ENCODE measurements around the gene C6orf141. TPM values are rescaled to one million over a fixed set of nuclear protein-coding genes. Genes with fewer than 3 reads are reported as not detected.

C6orf141 gene
- total and polyA plus RNA-seq, 2 of the 8 experiments (the other 6 are each of a cell fraction or from before 2014, with no cell fraction given): 7.6 to 16.1 TPM

GRCh38 chr6:49551866-49552129 is 1.3 kb downstream of the C6orf141 start:
- H3K4ac ChIP-seq (replicated peaks; ENCODE audit: insufficient read length, low read depth, low read length): no peak overlapping the region
- no peak overlapping the region for H3K23ac ChIP-seq (ENCODE audit: insufficient read length)
- peaks cover 2 to 45% (median 8%) of the 10 kb centered on the region in 4 experiments; a peak in 6 of 8 replicates for H3K36me3 ChIP-seq (ENCODE audit: control insufficient read depth in 2 of 4, insufficient read depth in 4 of 4, low read length in 3 of 4)
- no peak overlapping the region for H4K8ac ChIP-seq (ENCODE audit: extremely low read depth, insufficient read depth, low read length)
- H2AFZ ChIP-seq (ENCODE audit: low read length): no peak overlapping the region
- no peak overlapping the region for H2BK120ac ChIP-seq (replicated peaks; ENCODE audit: low read depth, low read length)
- no peak for DNase-seq (ENCODE audit: low read depth in 1 of 2, low spot score in 2 of 2)
- peak overlapping the region; percentile 87 to 95 for H3K4me2 ChIP-seq (ENCODE audit: insufficient read depth in 1 of 2, low read depth in 2 of 2, low read length in 2 of 2)
- WGBS, 2 experiments (ENCODE audit: extremely low coverage in 1 of 2, insufficient coverage in 1 of 2, insufficient read length in 1 of 2, insufficient replicate concordance in 2 of 2, low coverage in 1 of 2, low lambda C conversion rate in 2 of 2, missing lambda C conversion rate in 1 of 2): 0% methylated on average over 2 of the region's 2 CpGs; no CpG with 5 or more reads in 1 of the 2 experiments
- H4K20me1 ChIP-seq (replicated peaks in 1 of 2; ENCODE audit: control insufficient read depth in 1 of 2, insufficient read depth in 2 of 2, low read length in 2 of 2): peaks cover 0 to 2% of the 10 kb centered on the region in 2 experiments
- H2BK20ac ChIP-seq (ENCODE audit: low read length): no peak overlapping the region
- H2BK5ac ChIP-seq (ENCODE audit: low read depth, low read length): no peak overlapping the region
- CTCF ChIA-PET (ENCODE audit: partially characterized antibody): interaction anchor here (0.6 to 5.4 kb wide), 8 partner anchors 12 to 306 kb away, joined by 3 to 41 read pairs (median 6); no protein-coding TSS in a partner anchor
- no peak overlapping the region for H3K56ac ChIP-seq (replicated peaks; ENCODE audit: insufficient read length, low read depth, low read length)
- FAIRE-seq: no peak
- no peak overlapping the region for H2AK5ac ChIP-seq (ENCODE audit: low read depth, low read length)
- no peaks in the 10 kb centered on the region for H3K9me3 ChIP-seq (ENCODE audit: insufficient read depth in 2 of 2, low read depth in 1 of 2, low read length in 1 of 2)
- H3K4me3 ChIP-seq (ENCODE audit: extremely low read depth in 1 of 4, insufficient read depth in 2 of 4, low read depth in 3 of 4, low read length in 4 of 4): peak overlapping the region; percentile 69 to 97 (median 79)
- no peak overlapping the region for H2BK15ac ChIP-seq (ENCODE audit: low read length)
- H3K27me3 ChIP-seq (replicated peaks in 1 of 4; ENCODE audit: control insufficient read depth in 3 of 4, extremely low read depth in 1 of 4, insufficient read depth in 3 of 4, low read length in 3 of 4): peaks cover 0 to 6% (median 0%) of the 10 kb centered on the region in 4 experiments; a peak in 4 of 7 replicates
- no peak overlapping the region for H3K14ac ChIP-seq (ENCODE audit: insufficient read length)
- H3K9ac ChIP-seq (replicated peaks in 1 of 4; ENCODE audit: extremely low read depth in 1 of 4, low read depth in 3 of 4, low read length in 3 of 4): peak overlapping the region in 2 of 4 experiments; percentile 69 to 89; a peak in 1 of 7 replicates
- no peak overlapping the region for H4K91ac ChIP-seq (replicated peaks; ENCODE audit: insufficient read length, low read length)
- H3K79me2 ChIP-seq (ENCODE audit: control insufficient read depth in 1 of 2, insufficient read depth in 2 of 2, low read length in 2 of 2): peaks cover 0 to 20% of the 10 kb centered on the region in 2 experiments; a peak in 2 of 4 replicates
- no peak overlapping the region; the same call in 1 of the 2 replicates for H3K18ac ChIP-seq (ENCODE audit: extremely low read depth, low read length)
- no peaks in the 10 kb centered on the region for H3K79me1 ChIP-seq (ENCODE audit: low read depth, low read length)
- peaks cover 15% of the 10 kb centered on the region for H3K23me2 ChIP-seq (ENCODE audit: low read depth, low read length)
- H4K5ac ChIP-seq (ENCODE audit: insufficient read length, low read depth, low read length): peak overlapping the region; percentile 97
- H2BK12ac ChIP-seq (ENCODE audit: low read depth, low read length): no peak overlapping the region
- no peak overlapping the region for H3K27ac ChIP-seq (ENCODE audit: low read depth, low read length)
- H3K4me1 ChIP-seq (replicated peaks in 1 of 4; ENCODE audit: control insufficient read depth in 3 of 4, insufficient read depth in 4 of 4, low read length in 3 of 4): peaks cover 4 to 25% (median 9%) of the 10 kb centered on the region in 4 experiments
- POLR2A ChIA-PET (ENCODE audit: partially characterized antibody): interaction anchor here (1.1 to 1.2 kb wide), 2 partner anchors 11 to 14 kb away, joined by 3 to 4 read pairs; no protein-coding TSS in a partner anchor
- TF ChIP-seq BRCA1 (IDR thresholded peaks at IDR 0.05; ENCODE audit: low read depth, low read length) (no peak), CBX8 (IDR thresholded peaks at IDR 0.05; ENCODE audit: borderline replicate concordance, low read depth, low read length) (no peak), TAF1 (IDR thresholded peaks at IDR 0.05; ENCODE audit: low read depth, low read length) (no peak), HDAC2 (IDR thresholded peaks at IDR 0.05; ENCODE audit: borderline replicate concordance in 1 of 2, low read depth in 2 of 2, low read length in 2 of 2) (no peak), CBX5 (IDR thresholded peaks at IDR 0.05; ENCODE audit: low read depth, low read length) (no peak), SP4 (IDR thresholded peaks at IDR 0.05; ENCODE audit: low read length) (no peak), ASH2L (IDR thresholded peaks at IDR 0.05; ENCODE audit: low read length) (no peak), TEAD4 (IDR thresholded peaks at IDR 0.05; ENCODE audit: low read depth, low read length) (no peak), KDM4A (IDR thresholded peaks at IDR 0.05; ENCODE audit: low read depth, low read length, severe bottlenecking) (no peak), GABPA (IDR thresholded peaks at IDR 0.05; ENCODE audit: borderline replicate concordance, insufficient read depth, low read length) (no peak)
